NCI-H146 (cell line): ENCODE results near the gene ABCC3.
"Not testable (repeated sequence)": the region's sequence is repeated elsewhere in the genome, so short reads cannot be mapped to it uniquely, and the experiment has no call there.

Experiments used
- DNase-seq: peaks from one replicate; lab custom pipeline; 2025; lab: John Stamatoyannopoulos, UW

ABCC3 gene

GRCh38 chr17:50707289-50708049 is 72.8 kb downstream of the ABCC3 start, which contains the start of gene ANKRD40:
Gene ANKRD40, minus strand, starts transcription at chr17:50707914. Its CDS starts 260 bp downstream, at chr17:50707654.
- DNase-seq: peak; percentile 87

GRCh38 chr17:50708050-50709000 is 73.6 kb downstream of the ABCC3 start:
- DNase-seq: peak; percentile 49

GRCh38 chr17:50709053-50709452 is 74.4 kb downstream of the ABCC3 start:
- DNase-seq: not testable (repeated sequence)

GRCh38 chr17:50710025-50710424 is 75.3 kb downstream of the ABCC3 start:
- DNase-seq: no peak

GRCh38 chr17:50710650-50711049 is 76.0 kb downstream of the ABCC3 start:
- DNase-seq: no peak

- DNase-seq: no peak
These were observed 78.0 kb downstream of the ABCC3 start for GRCh38 chr17:50712641-50713040.

GRCh38 chr17:50715471-50715870 is 80.8 kb downstream of the ABCC3 start:
- DNase-seq: no peak

GRCh38 chr17:50719144-50719923 is 84.7 kb downstream of the ABCC3 start, which contains the start of gene LUC7L3:
Gene LUC7L3, plus strand, starts transcription at chr17:50719603. Its CDS starts 130 bp downstream, at chr17:50719733.
- DNase-seq: peak; percentile 94

GRCh38 chr17:50719924-50720794 is 85.5 kb downstream of the ABCC3 start:
- no peak for DNase-seq

- no peak for DNase-seq
These were observed 86.7 kb downstream of the ABCC3 start for GRCh38 chr17:50721194-50722010.

- DNase-seq: no peak
These were observed 88.1 kb downstream of the ABCC3 start for GRCh38 chr17:50722746-50723145.

GRCh38 chr17:50724622-50725021 is 89.9 kb downstream of the ABCC3 start:
- DNase-seq: not testable (repeated sequence)

GRCh38 chr17:50725769-50726655 is 91.3 kb downstream of the ABCC3 start:
- DNase-seq: no peak

GRCh38 chr17:50728112-50728429 is 93.4 kb downstream of the ABCC3 start:
- no peak for DNase-seq

GRCh38 chr17:50728881-50729765 is 94.4 kb downstream of the ABCC3 start:
- DNase-seq: no peak

GRCh38 chr17:50731575-50732460 is 97.1 kb downstream of the ABCC3 start:
- DNase-seq: no peak

GRCh38 chr17:50735287-50735686 is 100.6 kb downstream of the ABCC3 start:
- no peak for DNase-seq
